GM19043 (cell line): ENCODE measurements around the gene PDLIM4.
A peak's percentile ranks its signal among the peaks of the same experiment; 100 is the strongest.

Experiments used
- ATAC-seq: cut with Tn5 transposase; IDR thresholded peaks from one replicate; pipeline ENCODE4 v1.9.1; 2021; ENCODE audit warnings: low read depth; ENCODE audit not compliant: unreplicated experiment

The PDLIM4 gene

DNA sequence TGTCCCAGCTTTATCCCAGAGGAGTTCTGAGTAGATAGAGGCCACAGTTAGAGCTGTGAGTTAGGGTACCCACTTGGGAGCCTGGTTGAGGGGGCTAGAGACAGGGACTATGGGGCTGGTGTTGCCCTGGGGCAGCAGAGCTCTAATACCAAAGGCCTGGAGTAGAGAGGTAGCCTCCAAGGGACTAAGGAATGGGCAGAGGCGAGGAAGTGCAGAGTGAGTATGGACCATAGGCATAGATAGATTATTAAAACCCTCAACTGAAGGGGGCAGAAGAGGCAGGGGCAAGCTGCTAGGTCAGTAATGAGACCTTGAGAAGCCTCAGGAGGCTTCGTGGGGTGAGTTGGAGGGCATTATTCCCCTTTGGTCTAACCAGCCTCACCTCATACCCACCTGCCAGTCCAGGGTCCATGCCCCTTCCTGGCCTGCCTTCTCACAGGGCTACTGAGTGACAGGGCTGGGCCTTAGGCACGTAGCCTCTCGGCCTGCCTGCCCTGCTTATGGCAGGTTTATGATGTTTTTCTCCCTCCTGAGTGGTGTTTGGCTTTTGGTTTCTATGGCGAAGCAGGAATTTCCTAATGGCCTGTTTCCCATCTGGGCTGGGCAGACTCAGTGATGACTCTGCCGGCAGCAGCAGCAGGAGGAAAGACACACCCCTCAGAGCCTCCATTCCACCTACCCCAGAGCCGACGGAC, 8.0 kb downstream of the PDLIM4 start:
- ATAC-seq = no peak

DNA sequence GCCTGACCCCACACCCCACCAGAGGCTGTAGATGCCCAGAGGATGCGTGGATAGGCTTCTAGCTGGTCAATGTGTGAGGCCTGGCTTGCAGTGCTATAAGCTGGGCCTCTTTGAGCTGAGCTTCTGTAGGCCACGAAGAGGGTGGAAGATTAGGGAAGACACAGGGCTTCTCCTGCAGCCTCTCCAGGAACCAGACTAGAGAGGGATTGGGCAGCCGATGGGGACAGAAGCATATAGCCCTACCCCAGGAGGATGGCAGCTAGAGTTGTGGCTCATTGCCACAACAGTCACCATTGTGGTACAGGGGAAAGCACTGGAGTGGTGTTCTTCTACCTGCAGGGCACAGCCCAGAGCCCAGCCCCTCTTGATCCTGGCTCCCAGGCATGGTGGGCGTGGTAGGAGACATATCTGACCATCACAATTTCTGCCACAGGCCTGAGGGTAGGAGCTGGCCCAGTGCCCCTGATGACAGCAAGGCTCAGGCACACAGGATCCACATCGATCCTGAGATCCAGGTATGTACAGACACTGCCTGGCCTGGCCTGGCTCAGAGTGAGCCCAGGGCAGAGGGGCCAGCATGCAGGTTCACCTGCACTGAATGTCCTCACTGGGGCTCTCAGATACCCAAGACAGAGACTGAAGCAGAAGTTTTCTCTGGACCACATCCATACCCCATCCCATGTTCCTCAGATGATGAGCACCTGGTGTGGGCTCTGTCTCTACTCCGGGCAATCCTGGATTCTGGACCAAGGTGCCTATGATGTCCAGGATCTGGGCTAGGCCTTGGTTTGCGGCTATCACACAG, 8.7 kb downstream of the PDLIM4 start:
- ATAC-seq = no peak

DNA sequence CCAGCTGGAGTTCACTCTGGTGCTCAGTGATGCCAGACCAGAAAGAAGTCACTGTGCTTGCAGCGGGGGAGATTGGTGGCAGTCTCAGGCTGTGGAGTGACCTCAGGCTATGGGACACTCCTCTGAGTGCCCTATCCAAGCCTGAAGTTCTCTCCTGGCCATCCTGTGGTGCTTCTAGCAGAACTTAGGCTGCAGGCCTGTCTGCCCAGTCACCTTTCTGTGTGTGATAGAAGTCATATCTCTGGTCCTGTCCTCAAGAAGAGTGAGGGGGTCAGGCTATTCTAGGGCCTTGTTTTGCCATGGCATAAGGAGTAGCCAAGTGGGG, 9.3 kb downstream of the PDLIM4 start:
- ATAC-seq = no peak

DNA sequence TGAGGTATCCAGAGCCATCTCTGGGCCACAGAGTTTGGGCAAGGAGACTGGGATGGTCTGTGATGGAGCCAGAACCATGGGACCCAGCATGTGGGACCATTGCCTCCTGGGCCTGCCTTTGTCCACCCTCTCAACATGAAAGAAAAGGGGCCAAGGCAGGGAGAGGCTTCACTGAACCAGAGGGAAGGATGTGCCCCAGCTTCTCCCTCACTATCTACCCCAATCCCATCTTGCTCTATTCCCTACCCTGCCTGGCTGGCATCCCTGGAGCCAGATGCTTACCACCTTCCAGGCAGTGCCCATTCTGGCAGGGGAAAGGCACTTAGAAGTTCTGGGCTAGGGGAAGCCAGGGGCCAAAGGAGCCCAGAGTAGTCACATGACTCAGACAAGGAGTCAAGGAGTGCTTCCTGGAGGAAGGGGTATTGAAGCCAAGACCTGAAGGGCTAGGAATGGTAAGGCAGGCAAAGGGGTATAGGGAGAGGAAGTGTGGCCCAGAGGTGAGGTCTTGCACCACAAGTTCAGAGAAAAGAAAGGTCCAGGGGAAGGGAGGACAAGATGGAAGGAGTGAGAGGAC, 9.8 kb downstream of the PDLIM4 start:
- no peak for ATAC-seq

DNA sequence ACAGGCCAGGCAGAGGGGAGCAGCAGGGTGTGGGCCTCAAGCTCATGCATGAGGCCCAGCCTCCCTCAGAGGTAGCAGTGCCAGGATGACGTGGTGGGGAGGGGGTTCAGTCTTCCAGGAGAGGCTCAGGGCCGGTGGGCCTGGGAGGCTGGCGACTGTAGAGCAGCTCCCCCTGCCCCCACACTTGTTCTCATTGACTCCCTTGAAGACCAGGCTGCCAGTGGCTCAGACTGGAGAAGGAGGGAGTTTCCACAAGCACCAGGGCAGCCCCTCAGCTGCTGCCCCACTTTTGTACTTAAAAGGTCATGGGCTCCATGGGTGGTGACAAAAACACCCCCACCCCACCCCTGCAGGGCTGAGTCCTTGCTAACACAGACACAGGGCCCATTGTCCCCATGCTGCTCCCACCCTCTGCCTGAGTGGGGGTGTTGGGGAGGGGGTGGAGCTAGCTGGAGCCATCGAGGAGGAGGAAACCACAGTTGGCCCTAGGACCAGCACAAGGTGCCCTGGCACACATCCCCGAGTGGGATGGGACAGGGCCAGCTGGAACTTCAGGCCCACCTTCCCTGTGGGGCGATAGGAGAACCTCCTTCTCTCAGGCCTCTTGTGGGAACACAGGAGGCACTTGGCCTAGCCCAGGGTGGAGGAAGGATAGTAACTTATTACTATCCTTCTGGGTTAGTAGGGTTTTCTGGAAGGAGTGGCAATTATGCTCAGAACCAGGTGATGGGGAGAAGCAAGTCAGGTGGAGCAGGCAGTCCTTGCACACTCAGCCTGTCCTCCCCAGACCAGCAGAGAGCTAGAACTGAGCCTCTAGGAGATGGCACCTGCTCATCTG, 10.7 kb downstream of the PDLIM4 start:
- peak; percentile 4 for ATAC-seq

DNA sequence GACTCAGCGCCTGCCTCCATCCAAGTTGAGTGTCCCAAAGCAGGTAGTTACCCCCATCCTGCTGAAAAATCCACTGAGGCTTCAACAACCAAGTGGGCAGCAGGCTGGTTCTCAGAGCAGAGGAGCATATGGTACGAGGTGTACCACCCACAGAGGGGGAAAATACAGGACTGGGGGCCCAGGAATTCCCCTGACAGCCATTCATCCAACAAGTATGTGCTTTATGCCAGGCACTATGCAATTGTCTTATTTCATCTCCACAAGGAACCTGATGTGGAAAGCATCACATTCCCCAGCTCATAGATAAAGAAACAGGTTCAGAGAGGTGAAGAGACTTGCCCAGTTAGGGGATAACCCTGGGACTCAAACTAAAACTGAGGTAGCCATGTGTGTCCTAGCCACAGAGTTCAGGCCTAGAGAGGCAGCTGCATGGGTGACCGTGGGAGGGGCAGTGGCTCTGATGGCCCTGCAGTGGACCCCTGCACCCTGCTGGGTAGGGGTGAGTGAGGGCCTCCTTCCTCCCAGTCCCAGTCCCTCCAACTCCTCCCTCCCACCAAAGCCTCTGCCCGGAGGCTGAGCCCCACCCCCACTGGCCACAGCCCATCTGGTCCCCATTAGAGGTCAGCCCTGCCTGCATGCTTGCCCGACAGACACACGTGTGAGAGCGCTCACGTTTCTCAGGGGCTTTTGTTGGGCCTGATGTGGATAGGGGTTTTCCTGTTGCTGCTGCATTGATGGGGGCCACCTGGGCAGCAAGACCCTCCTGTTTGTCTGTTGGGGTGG, 11.5 kb downstream of the PDLIM4 start:
- peak; percentile 70 for ATAC-seq

DNA sequence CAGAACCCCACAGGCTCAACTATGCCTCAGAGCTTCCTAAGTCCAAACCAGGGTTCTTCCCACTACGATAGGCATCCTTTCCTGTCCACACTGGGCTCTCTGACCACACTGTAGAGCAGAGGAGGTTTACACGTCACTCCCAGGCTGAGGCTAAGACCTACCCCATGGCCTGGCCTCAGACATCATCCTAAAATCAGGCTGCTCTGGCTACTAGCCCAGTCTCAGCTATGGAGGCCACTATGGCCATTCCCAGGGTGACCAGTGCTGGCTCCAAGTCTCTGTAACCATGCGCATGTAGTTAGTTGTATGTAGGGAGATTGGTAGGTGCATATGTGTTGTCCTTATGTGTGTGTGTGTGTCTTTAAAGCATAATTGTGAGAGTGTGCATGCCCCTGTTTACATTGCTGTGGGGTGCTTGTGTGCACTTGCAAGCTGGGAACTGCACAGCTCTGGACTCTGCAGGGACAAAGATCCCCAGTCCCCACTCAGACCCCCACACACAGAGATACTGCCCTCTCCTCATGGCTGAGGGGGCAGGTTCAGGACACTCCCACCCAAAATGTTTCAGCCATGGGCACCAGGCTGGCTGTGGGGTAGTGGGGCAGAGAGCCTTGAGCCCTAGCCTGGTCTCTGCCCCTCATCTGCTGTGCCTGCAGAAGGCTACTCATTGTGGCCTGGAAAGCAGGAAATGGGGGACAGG, 12.3 kb downstream of the PDLIM4 start:
- ATAC-seq = no peak

DNA sequence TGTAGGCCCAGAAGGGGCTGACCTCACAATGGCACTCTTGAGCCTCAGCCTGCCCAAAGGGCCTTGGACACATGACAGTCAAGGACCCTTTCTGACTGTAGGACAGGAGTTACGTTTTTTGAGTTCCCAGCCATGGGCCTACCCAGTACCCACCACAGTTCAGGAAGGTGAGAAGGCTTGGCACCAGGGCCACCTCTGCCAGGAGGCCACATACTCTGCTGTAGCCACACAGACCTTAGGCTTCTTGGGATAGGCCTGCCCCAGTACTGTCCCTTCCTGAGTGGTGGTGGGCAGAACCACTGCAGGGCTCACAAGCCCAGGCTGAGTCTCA, 12.8 kb downstream of the PDLIM4 start:
- no peak for ATAC-seq

DNA sequence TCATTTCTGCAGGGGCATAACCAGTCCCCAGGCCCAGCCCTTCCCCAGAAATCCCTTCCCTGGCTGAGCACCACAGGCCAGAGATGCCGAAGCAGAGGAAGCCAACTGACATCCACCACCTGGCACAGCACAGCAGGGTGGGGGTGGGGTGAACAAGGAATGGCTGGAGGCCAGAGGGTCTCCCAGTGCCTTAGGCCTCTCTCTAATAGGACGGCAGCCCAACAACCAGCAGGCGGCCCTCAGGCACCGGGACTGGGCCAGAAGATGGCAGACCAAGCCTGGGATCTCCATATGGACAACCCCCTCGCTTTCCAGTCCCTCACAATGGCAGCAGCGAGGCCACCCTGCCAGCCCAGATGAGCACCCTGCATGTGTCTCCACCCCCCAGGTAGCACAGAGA, 13.2 kb downstream of the PDLIM4 start:
- no peak for ATAC-seq

DNA sequence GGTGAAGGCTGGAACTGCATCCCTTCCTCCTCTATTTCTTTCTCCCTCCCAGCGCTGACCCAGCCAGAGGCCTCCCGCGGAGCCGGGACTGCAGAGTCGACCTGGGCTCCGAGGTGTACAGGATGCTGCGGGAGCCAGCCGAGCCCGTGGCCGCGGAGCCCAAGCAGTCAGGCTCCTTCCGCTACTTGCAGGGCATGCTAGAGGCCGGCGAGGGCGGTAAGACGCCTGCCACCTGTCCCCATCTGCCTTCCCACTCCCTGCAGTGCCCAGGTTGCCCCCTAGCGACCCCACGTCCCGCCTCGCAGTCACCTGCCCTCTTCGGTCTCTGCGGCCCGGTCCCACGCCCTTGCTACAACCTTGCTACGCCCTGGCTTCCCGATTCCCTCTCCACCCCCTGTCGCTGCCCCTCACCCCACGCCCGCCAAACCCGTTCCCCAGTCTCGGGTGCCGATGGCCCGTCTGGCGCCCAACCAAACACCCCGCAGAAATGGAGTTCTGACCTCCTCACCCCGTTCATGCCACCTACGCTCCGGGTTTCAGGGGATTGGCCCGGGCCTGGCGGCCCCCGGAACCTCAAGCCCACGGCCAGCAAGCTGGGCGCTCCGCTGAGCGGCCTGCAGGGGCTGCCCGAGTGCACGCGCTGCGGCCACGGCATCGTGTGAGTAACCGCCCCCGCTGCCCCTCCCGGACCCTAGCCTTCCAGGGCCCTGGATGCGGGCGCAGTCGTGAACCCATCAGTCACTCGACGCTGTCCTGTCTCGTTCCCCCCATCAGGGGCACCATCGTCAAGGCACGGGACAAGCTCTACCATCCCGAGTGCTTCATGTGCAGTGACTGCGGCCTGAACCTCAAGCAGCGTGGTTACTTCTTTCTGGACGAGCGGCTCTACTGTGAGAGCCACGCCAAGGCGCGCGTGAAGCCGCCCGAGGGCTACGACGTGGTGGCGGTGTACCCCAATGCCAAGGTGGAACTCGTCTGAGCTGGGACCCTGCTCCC, 14.1 kb downstream of the PDLIM4 start:
- ATAC-seq = no peak

DNA sequence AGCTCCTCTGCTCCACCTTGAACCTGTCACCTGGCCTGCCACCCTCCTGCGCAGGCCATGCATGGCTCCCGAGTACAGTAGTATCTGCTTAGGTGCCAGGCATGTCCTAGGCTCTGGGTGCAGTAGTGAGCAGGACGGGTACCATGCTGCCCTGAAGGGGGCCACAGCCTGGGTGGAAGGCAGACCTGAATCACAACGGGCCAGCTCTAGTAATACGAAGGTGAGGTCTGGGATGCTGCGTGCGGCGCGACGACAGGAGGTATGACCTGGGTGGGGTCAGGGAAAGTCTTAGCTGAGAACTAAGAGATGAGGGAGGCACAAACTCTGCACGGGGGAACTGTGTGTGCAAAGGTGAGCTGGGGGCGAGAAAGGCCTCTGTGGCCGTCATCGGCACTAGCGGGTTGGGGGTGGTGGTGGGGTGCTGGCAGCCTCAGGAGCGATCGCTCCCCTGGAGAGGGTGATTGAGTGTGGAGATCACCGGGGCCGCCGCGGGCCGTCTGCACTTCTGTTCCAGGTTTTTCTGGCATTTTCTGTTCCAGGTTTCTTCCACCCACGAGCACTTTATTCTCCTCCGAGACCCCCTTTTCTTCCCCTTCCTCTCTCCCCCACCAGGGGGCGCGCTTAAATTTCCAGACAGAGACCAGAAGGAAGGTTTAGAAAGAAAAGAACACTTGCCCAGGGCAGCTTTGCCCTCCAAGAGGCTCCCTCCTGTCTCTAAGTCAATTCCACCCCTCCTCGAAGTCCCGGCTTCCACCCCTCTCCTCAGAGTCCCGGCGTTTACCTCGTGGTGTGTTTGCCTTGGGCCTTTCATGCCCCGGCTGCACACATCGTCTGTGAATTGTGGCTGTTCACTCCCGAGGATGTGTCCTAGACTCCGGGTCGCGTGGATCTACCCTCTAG, 15.1 kb downstream of the PDLIM4 start:
- no peak for ATAC-seq

DNA sequence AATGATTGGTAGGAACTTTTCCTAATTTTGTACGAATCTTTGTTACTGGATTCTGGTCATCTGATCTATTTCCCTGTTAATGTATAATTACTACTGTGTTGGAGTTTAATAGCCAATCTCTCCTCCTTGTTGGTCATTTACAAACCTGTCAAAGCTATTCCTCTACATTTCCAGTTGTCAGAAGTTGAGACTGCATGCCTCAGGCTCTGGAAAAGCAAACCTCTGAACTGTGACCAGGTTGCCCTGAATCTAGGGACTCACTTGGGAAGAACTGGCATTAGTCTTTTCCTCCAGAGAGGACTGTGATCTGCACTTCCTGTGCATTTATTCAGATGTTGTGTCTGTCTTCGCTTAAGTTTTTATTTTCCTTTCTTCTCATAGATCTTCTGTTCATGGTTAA, 16.1 kb downstream of the PDLIM4 start:
- ATAC-seq = no peak

DNA sequence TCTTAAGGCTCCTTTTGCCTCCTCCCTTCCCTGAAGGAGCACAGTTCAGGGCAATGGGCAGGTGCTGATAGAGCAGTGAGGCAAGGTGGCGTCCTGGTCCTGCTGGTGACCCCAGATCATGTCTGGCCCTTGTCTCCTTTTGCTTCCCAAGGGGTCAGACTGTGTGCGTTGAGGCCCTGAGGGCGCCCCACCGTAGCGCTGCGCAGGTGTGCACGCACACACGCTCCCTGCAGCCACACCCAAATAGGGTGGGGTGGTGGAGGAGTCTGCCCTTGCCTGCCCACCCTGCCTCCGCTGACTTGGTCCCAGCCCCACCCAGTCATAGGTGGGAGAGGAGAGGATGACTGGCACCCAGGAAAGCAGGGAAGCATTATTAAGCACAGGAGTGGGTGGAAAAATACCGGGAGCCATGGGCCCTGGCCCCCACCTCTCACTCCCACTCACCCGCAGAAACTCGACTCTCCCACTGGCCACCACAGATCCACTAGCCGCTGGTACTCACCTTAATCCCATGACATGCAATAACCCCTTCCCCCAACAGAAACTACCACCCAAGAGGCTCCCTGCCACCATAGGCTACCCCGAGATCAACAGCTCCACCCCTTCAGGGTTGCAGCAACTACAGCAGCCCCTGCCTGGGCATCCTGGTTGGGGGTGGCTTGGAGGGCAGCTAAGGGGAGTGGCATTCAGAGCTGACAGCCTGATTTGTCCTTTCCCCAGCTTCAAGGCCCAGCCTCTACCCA, 16.7 kb downstream of the PDLIM4 start:
- no peak for ATAC-seq

DNA sequence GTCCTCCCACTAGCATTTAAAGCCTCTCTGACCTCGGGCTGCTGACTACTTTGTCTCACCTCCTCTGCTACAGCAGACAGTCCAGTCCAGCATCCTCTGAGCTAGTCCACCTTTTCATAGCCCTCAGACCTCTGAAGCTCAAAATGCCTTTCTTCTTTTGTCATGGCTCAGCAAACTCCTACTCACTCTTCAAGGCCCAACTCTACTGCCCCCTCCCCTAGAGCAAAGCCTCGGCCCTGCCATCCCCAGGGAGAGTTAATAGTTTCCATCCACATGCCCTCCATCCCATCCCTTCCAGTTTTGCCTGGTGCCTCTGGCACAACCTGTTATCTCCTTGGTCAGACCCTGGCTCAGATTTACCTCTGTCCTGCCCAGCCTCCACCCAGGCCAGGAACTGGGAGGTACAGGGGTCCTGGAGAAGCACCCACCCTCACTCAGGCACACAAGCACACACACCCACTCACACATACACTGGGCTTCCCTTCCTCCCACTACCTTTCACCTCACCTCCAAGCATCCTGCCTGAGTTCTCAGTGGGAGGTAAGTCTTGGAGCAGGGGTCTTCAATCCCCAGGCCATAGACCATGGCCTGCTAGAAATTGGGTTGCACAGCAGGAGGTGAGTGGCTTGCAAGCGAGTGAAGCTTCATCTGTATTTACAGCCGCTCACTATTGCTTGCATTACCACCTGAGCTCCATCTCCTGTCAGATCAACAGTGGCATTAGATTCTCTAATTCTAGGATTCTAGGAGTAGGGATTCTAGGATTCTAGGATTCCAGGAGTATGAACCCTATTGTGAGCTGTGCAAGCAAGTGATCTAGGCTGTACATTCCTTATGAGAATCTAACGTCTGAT, 18.1 kb downstream of the PDLIM4 start:
- ATAC-seq = no peak

DNA sequence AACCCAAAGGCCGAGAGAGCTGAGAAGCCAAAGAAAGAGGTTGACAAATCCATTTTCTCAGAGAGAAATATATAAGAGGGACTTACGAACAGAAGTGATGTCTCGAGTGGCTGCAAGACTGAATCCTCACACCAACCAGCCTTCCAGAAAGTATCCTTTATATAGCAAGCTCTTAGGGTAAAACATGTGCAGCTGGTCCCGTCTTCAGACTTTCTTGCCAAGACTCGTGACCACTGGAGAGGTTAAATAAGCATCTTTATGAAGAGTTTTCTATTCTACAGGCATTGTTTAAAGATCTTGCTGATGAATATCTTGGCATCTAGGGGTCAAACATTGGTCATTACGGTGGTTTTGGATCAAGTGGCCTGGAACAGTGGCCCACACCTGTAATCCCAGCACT, 19.8 kb downstream of the PDLIM4 start:
- no peak for ATAC-seq
